HCT116 (cell line): ENCODE data around the gene DDR2. TPM values are rescaled to one million over a fixed set of nuclear protein-coding genes. Genes with fewer than 3 reads are reported as not detected.

Experiments
- ATAC-seq: fragments of 200-7000 bp; cut with Tn5 transposase; 2 replicates; pipeline ENCODE4 v1.9.1; 2020; ENCODE audit warnings: mild to moderate bottlenecking, moderate library complexity
- BruUV-seq: library from RNA; stranded (reverse); fragments of 400-500 nt; replicated peaks from 2 replicates; lab custom pipeline; 2021; lab: Mats Ljungman, UMichigan
- CTCF ChIA-PET: fragments of 300-600 bp; sonication (Branson Sonifier 250); formaldehyde crosslinking; loops from one replicate; lab custom pipeline; 2021; ENCODE audit warnings: antibody characterized with exemption; lab: Charles Lee
- POLR2A ChIA-PET: fragments of 300-600, 350-600 bp; sonication (Branson Sonifier 250); formaldehyde crosslinking; loops from one replicate; lab custom pipeline; 2021; ENCODE audit warnings: antibody characterized with exemption; lab: Charles Lee
- RAD21 ChIA-PET, 2 experiments: fragments of 300-600 bp; sonication (Branson Sonifier 250); formaldehyde crosslinking; loops; one replicate each; lab custom pipeline; 2023; ENCODE audit warnings: low total read pairs in 2 of 2; ENCODE audit not compliant: uncharacterized antibody in 2 of 2, unreplicated experiment in 2 of 2, low non-redundant PET in 1 of 2; lab: Charles Lee
- DNase-seq: peaks from one replicate; pipeline ENCODE4 v3.0.0-alpha.2; 2010; ENCODE audit warnings: low read depth, low spot score
- H2AFZ ChIP-seq: fragments of 200-600 bp; shearing (Covaris generic), sonication (generic); 2 replicates; pipeline ENCODE4 v1.6.1; 2017; ENCODE audit warnings: low read depth, mixed run types, mixed read lengths, antibody characterized with exemption, low read length; ENCODE audit not compliant: poor library complexity, severe bottlenecking
- H3K27ac ChIP-seq: 2 replicates; pipeline ENCODE4 v1.5.1; 2012; ENCODE audit warnings: low read depth, low read length
- H3K27me3 ChIP-seq: fragments of 200-600 bp; sonication (generic); 2 replicates; pipeline ENCODE4 v1.6.1; 2016; ENCODE audit warnings: mixed run types, low read length, mixed read lengths; ENCODE audit not compliant: insufficient read depth
- H3K36me3 ChIP-seq, 2 experiments: fragments of 200-500 bp in 1 of 2; fragments of 200-600 bp in 1 of 2; sonication (Bioruptor generic) in 1 of 2; sonication (generic) in 1 of 2; 2 replicates each; pipeline versions ENCODE4 v1.5.1 to v1.6.1; 2014 to 2016; ENCODE audit warnings: low read length in 2 of 2, inconsistent platforms in 1 of 2, mixed read lengths in 1 of 2, mixed run types in 1 of 2; ENCODE audit not compliant: insufficient read depth in 2 of 2, control insufficient read depth in 1 of 2
- H3K4me1 ChIP-seq, 2 experiments: fragments of 200-600 bp in 1 of 2; sonication (generic) in 1 of 2; 2 replicates each; pipeline versions ENCODE4 v1.5.1 to v1.6.1; 2012 to 2017; ENCODE audit warnings: low read length in 2 of 2, inconsistent platforms in 1 of 2, mild to moderate bottlenecking in 1 of 2, mixed read lengths in 1 of 2, mixed run types in 1 of 2, moderate library complexity in 1 of 2; ENCODE audit not compliant: insufficient read depth in 2 of 2, control insufficient read depth in 1 of 2
- H3K4me2 ChIP-seq: fragments of 200-600 bp; sonication (generic); 2 replicates; pipeline ENCODE4 v1.6.1; 2017; ENCODE audit warnings: mixed run types, low read length, mixed read lengths
- H3K4me3 ChIP-seq, 2 experiments: fragments of 200-600 bp in 1 of 2; sonication (generic) in 1 of 2; replicated peaks in 1 of 2; 2 replicates each; pipeline ENCODE4 v1.5.1; 2011 to 2016; ENCODE audit warnings: low read length in 2 of 2, control low read depth in 1 of 2, low read depth in 1 of 2, mild to moderate bottlenecking in 1 of 2, mixed read lengths in 1 of 2, mixed run types in 1 of 2
- H3K79me2 ChIP-seq: fragments of 200-600 bp; sonication (generic); 2 replicates; pipeline ENCODE4 v1.6.1; 2017; ENCODE audit warnings: mild to moderate bottlenecking, mixed run types, low read length, moderate library complexity, mixed read lengths; ENCODE audit not compliant: insufficient read depth
- H3K9ac ChIP-seq: fragments of 200-600 bp; sonication (generic); 2 replicates; pipeline ENCODE4 v1.6.1; 2016; ENCODE audit warnings: low read length, mixed read lengths
- H3K9me2 ChIP-seq: fragments of 200-600 bp; sonication (generic), shearing (Covaris generic); 2 replicates; pipeline ENCODE4 v1.6.1; 2017; ENCODE audit warnings: mixed run types, mild to moderate bottlenecking, moderate library complexity; ENCODE audit not compliant: insufficient read depth
- H3K9me3 ChIP-seq, 2 experiments: fragments of 200-500 bp in 1 of 2; fragments of 200-600 bp in 1 of 2; sonication (Bioruptor generic) in 1 of 2; sonication (generic) in 1 of 2; 2 replicates each; pipeline ENCODE4 v1.6.1; 2014 to 2017; ENCODE audit warnings: low read length in 2 of 2, mixed read lengths in 2 of 2, inconsistent platforms in 1 of 2, low read depth in 1 of 2, mild to moderate bottlenecking in 1 of 2, mixed run types in 1 of 2, moderate library complexity in 1 of 2; ENCODE audit not compliant: control insufficient read depth in 1 of 2, insufficient read depth in 1 of 2
- H4K20me1 ChIP-seq: fragments of 200-600 bp; sonication (generic), shearing (Covaris generic); 2 replicates; pipeline ENCODE4 v1.6.1; 2017; ENCODE audit warnings: mixed run types, mild to moderate bottlenecking, moderate library complexity; ENCODE audit not compliant: insufficient read depth
- CBX3 ChIP-seq: IDR thresholded peaks from 2 replicates; pipeline ENCODE4 v1.6.1; 2012; ENCODE audit warnings: low read depth
- CEBPB ChIP-seq: IDR thresholded peaks from 2 replicates; pipeline ENCODE4 v1.6.1; 2012; ENCODE audit warnings: low read depth
- EGR1 ChIP-seq: IDR thresholded peaks from 2 replicates; pipeline ENCODE4 v1.6.1; 2012; ENCODE audit warnings: low read depth
- ELF1 ChIP-seq: IDR thresholded peaks from 2 replicates; pipeline ENCODE4 v1.6.1; 2012; ENCODE audit warnings: low read depth, borderline replicate concordance
- EZH2 ChIP-seq: fragments of 200-600 bp; sonication (generic); IDR thresholded peaks from 2 replicates; pipeline ENCODE4 v1.6.1; 2017; ENCODE audit warnings: antibody characterized with exemption, mixed run types
- EZH2phosphoT487 ChIP-seq: fragments of 200-600 bp; IDR thresholded peaks from 2 replicates; pipeline ENCODE4 v1.6.1; 2018; ENCODE audit warnings: antibody characterized with exemption, borderline replicate concordance
- FOSL1 ChIP-seq: IDR thresholded peaks from 2 replicates; pipeline ENCODE4 v1.6.1; 2012; ENCODE audit warnings: low read depth
- JUND ChIP-seq: IDR thresholded peaks from 2 replicates; pipeline ENCODE4 v1.6.1; 2012
- POLR2AphosphoS5 ChIP-seq: IDR thresholded peaks from 2 replicates; pipeline ENCODE4 v1.6.1; 2011; ENCODE audit warnings: mild to moderate bottlenecking, low read depth, low read length, moderate library complexity
- SIN3A ChIP-seq: IDR thresholded peaks from 2 replicates; pipeline ENCODE4 v1.6.1; 2012; ENCODE audit warnings: low read depth
- SP1 ChIP-seq: IDR thresholded peaks from 2 replicates; pipeline ENCODE4 v1.6.1; 2012; ENCODE audit warnings: low read depth
- TCF7L2 ChIP-seq: IDR thresholded peaks from 2 replicates; pipeline ENCODE4 v1.7.0; 2011; ENCODE audit warnings: borderline replicate concordance, inconsistent platforms; ENCODE audit not compliant: insufficient read depth, insufficient read length; ENCODE audit errors: extremely low read depth
- YY1 ChIP-seq: IDR thresholded peaks from 2 replicates; pipeline ENCODE4 v1.6.1; 2011; ENCODE audit warnings: low read length, low read depth, moderate library complexity, mild to moderate bottlenecking; ENCODE audit not compliant: insufficient replicate concordance; ENCODE audit errors: extremely low read depth
- ZFX ChIP-seq: fragments of 450-650 bp; IDR thresholded peaks from 2 replicates; pipeline ENCODE4 v1.6.1; 2017
- ZNF274 ChIP-seq: fragments of 200-500 bp; sonication (Bioruptor generic); IDR thresholded peaks from 2 replicates; pipeline ENCODE4 v1.6.1; 2014; ENCODE audit warnings: mild to moderate bottlenecking, low read depth, low read length, inconsistent platforms
- intact Hi-C: fragments of 100-400 bp; cut with micrococcal nuclease; formaldehyde crosslinking; loops from 2 replicates; pipeline ENCODE4 v1.10.0; 2022
- total RNA-seq: library from RNA; stranded (reverse); gene quantifications from one replicate; pipeline ENCODE4 v1.2.1, GENCODE V29; 2021; ENCODE audit not compliant: unreplicated experiment
- TF ChIP-seq, protein P1 (sequence below): IDR thresholded peaks from 2 replicates; pipeline ENCODE4 v1.6.1; 2012; ENCODE audit warnings: low read depth
- TF ChIP-seq, protein P2 (sequence below), 3 experiments: fragments of 200-600 bp in 1 of 3; sonication (generic) in 1 of 3; IDR thresholded peaks in 2 of 3; conservative IDR thresholded peaks in 1 of 3; 2 replicates each; pipeline ENCODE4 v1.5.1; 2012 to 2017; ENCODE audit warnings: low read depth in 2 of 3, low read length in 2 of 3, antibody characterized with exemption in 1 of 3, borderline replicate concordance in 1 of 3, control low read depth in 1 of 3, mild to moderate bottlenecking in 1 of 3, mixed read lengths in 1 of 3, mixed run types in 1 of 3, moderate library complexity in 1 of 3; ENCODE audit not compliant: insufficient read depth in 1 of 3
- TF ChIP-seq, protein P3 (sequence below): IDR thresholded peaks from 2 replicates; pipeline ENCODE4 v1.6.1; 2011; ENCODE audit warnings: mild to moderate bottlenecking, low read length, moderate library complexity; ENCODE audit not compliant: insufficient replicate concordance; ENCODE audit errors: extremely low read depth
- TF ChIP-seq, protein P4 (sequence below): IDR thresholded peaks from 2 replicates; pipeline ENCODE4 v1.6.1; 2012
- TF ChIP-seq, protein P5 (sequence below): IDR thresholded peaks from 2 replicates; pipeline ENCODE4 v1.6.1; 2012

The DDR2 gene
- total RNA-seq, 1 experiment from 2014 or later, result 0.84 TPM

DNA sequence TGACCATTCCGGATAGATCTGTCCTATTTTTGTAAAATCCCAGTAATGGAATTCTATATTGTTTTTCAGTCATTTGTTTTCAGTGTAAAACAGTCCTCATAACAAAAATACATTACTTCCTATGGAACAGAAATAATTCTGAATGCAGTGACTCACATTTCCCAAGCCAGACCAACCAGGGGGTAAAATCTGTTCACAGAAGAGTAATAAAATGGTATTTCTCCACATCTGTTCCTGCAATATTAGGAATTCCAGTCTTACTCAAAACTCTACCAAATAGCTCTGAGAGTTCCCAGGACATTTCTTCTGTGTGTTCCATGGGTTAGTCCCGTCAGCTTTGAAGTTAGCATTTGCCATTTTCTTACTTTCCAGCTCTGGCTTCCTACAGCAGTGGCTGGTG is 2.6 kb upstream of the DDR2 start:
- intact Hi-C loops, result no loop called here
- no peak overlapping the region for H3K9ac ChIP-seq
- TF ChIP-seq TCF7L2 (no peak), YY1 (no peak), CEBPB (no peak), EGR1 (no peak), ELF1 (no peak), CBX3 (no peak), SP1 (no peak), POLR2AphosphoS5 (no peak), EZH2 (no peak), EZH2phosphoT487 (no peak), JUND (no peak), ZFX (no peak), FOSL1 (no peak), SIN3A (no peak), ZNF274 (no peak)
- TF ChIP-seq, protein P1, sequence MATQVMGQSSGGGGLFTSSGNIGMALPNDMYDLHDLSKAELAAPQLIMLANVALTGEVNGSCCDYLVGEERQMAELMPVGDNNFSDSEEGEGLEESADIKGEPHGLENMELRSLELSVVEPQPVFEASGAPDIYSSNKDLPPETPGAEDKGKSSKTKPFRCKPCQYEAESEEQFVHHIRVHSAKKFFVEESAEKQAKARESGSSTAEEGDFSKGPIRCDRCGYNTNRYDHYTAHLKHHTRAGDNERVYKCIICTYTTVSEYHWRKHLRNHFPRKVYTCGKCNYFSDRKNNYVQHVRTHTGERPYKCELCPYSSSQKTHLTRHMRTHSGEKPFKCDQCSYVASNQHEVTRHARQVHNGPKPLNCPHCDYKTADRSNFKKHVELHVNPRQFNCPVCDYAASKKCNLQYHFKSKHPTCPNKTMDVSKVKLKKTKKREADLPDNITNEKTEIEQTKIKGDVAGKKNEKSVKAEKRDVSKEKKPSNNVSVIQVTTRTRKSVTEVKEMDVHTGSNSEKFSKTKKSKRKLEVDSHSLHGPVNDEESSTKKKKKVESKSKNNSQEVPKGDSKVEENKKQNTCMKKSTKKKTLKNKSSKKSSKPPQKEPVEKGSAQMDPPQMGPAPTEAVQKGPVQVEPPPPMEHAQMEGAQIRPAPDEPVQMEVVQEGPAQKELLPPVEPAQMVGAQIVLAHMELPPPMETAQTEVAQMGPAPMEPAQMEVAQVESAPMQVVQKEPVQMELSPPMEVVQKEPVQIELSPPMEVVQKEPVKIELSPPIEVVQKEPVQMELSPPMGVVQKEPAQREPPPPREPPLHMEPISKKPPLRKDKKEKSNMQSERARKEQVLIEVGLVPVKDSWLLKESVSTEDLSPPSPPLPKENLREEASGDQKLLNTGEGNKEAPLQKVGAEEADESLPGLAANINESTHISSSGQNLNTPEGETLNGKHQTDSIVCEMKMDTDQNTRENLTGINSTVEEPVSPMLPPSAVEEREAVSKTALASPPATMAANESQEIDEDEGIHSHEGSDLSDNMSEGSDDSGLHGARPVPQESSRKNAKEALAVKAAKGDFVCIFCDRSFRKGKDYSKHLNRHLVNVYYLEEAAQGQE, result no peak
- TF ChIP-seq, protein P2, sequence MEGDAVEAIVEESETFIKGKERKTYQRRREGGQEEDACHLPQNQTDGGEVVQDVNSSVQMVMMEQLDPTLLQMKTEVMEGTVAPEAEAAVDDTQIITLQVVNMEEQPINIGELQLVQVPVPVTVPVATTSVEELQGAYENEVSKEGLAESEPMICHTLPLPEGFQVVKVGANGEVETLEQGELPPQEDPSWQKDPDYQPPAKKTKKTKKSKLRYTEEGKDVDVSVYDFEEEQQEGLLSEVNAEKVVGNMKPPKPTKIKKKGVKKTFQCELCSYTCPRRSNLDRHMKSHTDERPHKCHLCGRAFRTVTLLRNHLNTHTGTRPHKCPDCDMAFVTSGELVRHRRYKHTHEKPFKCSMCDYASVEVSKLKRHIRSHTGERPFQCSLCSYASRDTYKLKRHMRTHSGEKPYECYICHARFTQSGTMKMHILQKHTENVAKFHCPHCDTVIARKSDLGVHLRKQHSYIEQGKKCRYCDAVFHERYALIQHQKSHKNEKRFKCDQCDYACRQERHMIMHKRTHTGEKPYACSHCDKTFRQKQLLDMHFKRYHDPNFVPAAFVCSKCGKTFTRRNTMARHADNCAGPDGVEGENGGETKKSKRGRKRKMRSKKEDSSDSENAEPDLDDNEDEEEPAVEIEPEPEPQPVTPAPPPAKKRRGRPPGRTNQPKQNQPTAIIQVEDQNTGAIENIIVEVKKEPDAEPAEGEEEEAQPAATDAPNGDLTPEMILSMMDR (IDR thresholded peaks at IDR 0.05 in 2 of 3, conservative IDR thresholded peaks at IDR 0.05 in 1 of 3; ENCODE audit: borderline replicate concordance in 1 of 3, insufficient read depth in 1 of 3, low read depth in 2 of 3, low read length in 2 of 3), result no peak
- TF ChIP-seq, protein P3, sequence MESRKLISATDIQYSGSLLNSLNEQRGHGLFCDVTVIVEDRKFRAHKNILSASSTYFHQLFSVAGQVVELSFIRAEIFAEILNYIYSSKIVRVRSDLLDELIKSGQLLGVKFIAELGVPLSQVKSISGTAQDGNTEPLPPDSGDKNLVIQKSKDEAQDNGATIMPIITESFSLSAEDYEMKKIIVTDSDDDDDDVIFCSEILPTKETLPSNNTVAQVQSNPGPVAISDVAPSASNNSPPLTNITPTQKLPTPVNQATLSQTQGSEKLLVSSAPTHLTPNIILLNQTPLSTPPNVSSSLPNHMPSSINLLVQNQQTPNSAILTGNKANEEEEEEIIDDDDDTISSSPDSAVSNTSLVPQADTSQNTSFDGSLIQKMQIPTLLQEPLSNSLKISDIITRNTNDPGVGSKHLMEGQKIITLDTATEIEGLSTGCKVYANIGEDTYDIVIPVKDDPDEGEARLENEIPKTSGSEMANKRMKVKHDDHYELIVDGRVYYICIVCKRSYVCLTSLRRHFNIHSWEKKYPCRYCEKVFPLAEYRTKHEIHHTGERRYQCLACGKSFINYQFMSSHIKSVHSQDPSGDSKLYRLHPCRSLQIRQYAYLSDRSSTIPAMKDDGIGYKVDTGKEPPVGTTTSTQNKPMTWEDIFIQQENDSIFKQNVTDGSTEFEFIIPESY, result no peak
- TF ChIP-seq, protein P4, sequence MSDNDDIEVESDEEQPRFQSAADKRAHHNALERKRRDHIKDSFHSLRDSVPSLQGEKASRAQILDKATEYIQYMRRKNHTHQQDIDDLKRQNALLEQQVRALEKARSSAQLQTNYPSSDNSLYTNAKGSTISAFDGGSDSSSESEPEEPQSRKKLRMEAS, result no peak
- TF ChIP-seq, protein P5, sequence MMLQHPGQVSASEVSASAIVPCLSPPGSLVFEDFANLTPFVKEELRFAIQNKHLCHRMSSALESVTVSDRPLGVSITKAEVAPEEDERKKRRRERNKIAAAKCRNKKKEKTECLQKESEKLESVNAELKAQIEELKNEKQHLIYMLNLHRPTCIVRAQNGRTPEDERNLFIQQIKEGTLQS, result no peak
- ATAC-seq (no peak), DNase-seq (no peak)
- no peaks in the 10 kb centered on the region for H3K9me3 ChIP-seq
- RAD21 ChIA-PET, result no interaction called here
- CTCF ChIA-PET, result interaction anchor here (1.2 to 2.8 kb wide), 3 partner anchors 16 to 272 kb away, joined by 3 to 18 read pairs (median 4); no protein-coding TSS in a partner anchor
- H3K4me2 ChIP-seq, result no peak overlapping the region
- no peaks in the 10 kb centered on the region for H4K20me1 ChIP-seq
- H3K4me1 ChIP-seq, result peaks cover 0 to 6% of the 10 kb centered on the region in 2 experiments; a peak in 1 of 4 replicates
- H2AFZ ChIP-seq, result no peak overlapping the region
- no peaks in the 10 kb centered on the region for H3K9me2 ChIP-seq
- no peaks in the 10 kb centered on the region for H3K27me3 ChIP-seq
- H3K36me3 ChIP-seq, result no peaks in the 10 kb centered on the region
- H3K79me2 ChIP-seq, result no peaks in the 10 kb centered on the region
- no TSS peak for BruUV-seq
- H3K4me3 ChIP-seq, result no peak overlapping the region
- H3K27ac ChIP-seq, result no peak overlapping the region
- POLR2A ChIA-PET, result no interaction called here
